IMR-90 (cell line): Measurements from ENCODE around the gene DRICH1. TPM values are rescaled to one million over a fixed set of nuclear protein-coding genes. Genes with fewer than 3 reads are reported as not detected.

Experiments used
- ATAC-seq: fragments of 200-7000 bp; cut with Tn5 transposase; 2 replicates; pipeline ENCODE4 v1.9.1; 2020; ENCODE audit warnings: low read depth, mild to moderate bottlenecking, moderate library complexity
- BruUV-seq: library from RNA; stranded (reverse); fragments of 400-500 nt; replicated peaks from 2 replicates; lab custom pipeline; 2021; lab: Mats Ljungman, UMichigan
- CTCF ChIA-PET: fragments of 300-600 bp; formaldehyde crosslinking; extraction: SDS; loops from one replicate; lab custom pipeline; 2021; ENCODE audit warnings: antibody characterized with exemption; lab: Yijun Ruan, JAX
- POLR2A ChIA-PET: fragments of 300-600 bp; sonication (Branson Sonifier 250); formaldehyde crosslinking; loops from one replicate; lab custom pipeline; 2022; ENCODE audit warnings: antibody characterized with exemption; ENCODE audit not compliant: unreplicated experiment; lab: Charles Lee
- DNase-seq: peaks from one replicate; pipeline ENCODE4 v3.0.0; 2013
- H2AFZ ChIP-seq: replicated peaks from 2 replicates; pipeline ENCODE3; 2013; ENCODE audit warnings: low read length, mild to moderate bottlenecking; ENCODE audit not compliant: poor library complexity
- H2AK5ac ChIP-seq: 2 replicates; pipeline ENCODE4 v1.6.1; 2013; ENCODE audit warnings: low read depth, low read length, inconsistent platforms
- H2AK9ac ChIP-seq: replicated peaks from 2 replicates; pipeline ENCODE3; 2013; ENCODE audit warnings: mild to moderate bottlenecking, low read depth, low read length, moderate library complexity; ENCODE audit not compliant: poor library complexity
- H2BK120ac ChIP-seq: 2 replicates; pipeline ENCODE4 v1.6.1; 2013; ENCODE audit warnings: low read depth, low read length, inconsistent platforms
- H2BK15ac ChIP-seq: 3 replicates; pipeline ENCODE4 v1.6.1; 2013; ENCODE audit warnings: low read depth, low read length, inconsistent platforms
- H2BK20ac ChIP-seq: 2 replicates; pipeline ENCODE4 v1.6.1; 2013; ENCODE audit warnings: low read depth, mild to moderate bottlenecking, inconsistent platforms, low read length, moderate library complexity
- H2BK5ac ChIP-seq: 2 replicates; pipeline ENCODE4 v1.6.1; 2013; ENCODE audit warnings: mild to moderate bottlenecking, low read depth, low read length, inconsistent platforms; ENCODE audit not compliant: poor library complexity, severe bottlenecking
- H3K14ac ChIP-seq: replicated peaks from 2 replicates; pipeline ENCODE4 v1.6.1; 2013; ENCODE audit warnings: low read depth, low read length, inconsistent platforms
- H3K18ac ChIP-seq: 2 replicates; pipeline ENCODE4 v1.6.1; 2013; ENCODE audit warnings: low read depth, low read length, control low read depth
- H3K23ac ChIP-seq: 2 replicates; pipeline ENCODE4 v1.6.1; 2013; ENCODE audit warnings: low read depth, low read length, inconsistent platforms
- H3K27ac ChIP-seq: 2 replicates; pipeline ENCODE4 v1.5.1; 2013; ENCODE audit warnings: mild to moderate bottlenecking, control low read depth, low read length; ENCODE audit not compliant: insufficient read depth
- H3K27me3 ChIP-seq: 2 replicates; pipeline ENCODE4 v1.6.1; 2013; ENCODE audit warnings: low read length; ENCODE audit not compliant: control insufficient read depth, insufficient read depth
- H3K36me3 ChIP-seq: 2 replicates; pipeline ENCODE4 v1.6.1; 2013; ENCODE audit warnings: low read length, mixed read lengths; ENCODE audit not compliant: control insufficient read depth, insufficient read depth
- H3K4ac ChIP-seq: 2 replicates; pipeline ENCODE4 v1.6.1; 2013; ENCODE audit warnings: low read depth, low read length, inconsistent platforms
- H3K4me1 ChIP-seq: 2 replicates; pipeline ENCODE4 v1.6.1; 2013; ENCODE audit warnings: low read length, mixed read lengths; ENCODE audit not compliant: control insufficient read depth, insufficient read depth
- H3K4me2 ChIP-seq: 2 replicates; pipeline ENCODE4 v1.6.1; 2013; ENCODE audit warnings: low read depth, mild to moderate bottlenecking, control low read depth, low read length, moderate library complexity
- H3K4me3 ChIP-seq: 2 replicates; pipeline ENCODE4 v1.5.1; 2013; ENCODE audit warnings: low read depth, mild to moderate bottlenecking, control low read depth, low read length, moderate library complexity; ENCODE audit not compliant: insufficient read depth
- H3K56ac ChIP-seq: 2 replicates; pipeline ENCODE4 v1.6.1; 2013; ENCODE audit warnings: low read length, inconsistent platforms; ENCODE audit not compliant: insufficient read depth; ENCODE audit errors: extremely low read depth
- H3K79me1 ChIP-seq, 2 experiments: 2 replicates each; pipeline ENCODE4 v1.6.1; 2013; ENCODE audit warnings: low read length in 2 of 2, inconsistent platforms in 1 of 2, low read depth in 1 of 2
- H3K9ac ChIP-seq: 2 replicates; pipeline ENCODE4 v1.6.1; 2013; ENCODE audit warnings: low read depth, low read length, control low read depth
- H3K9me1 ChIP-seq: 2 replicates; pipeline ENCODE4 v1.6.1; 2013; ENCODE audit warnings: low read length, inconsistent platforms; ENCODE audit not compliant: insufficient read depth
- H3K9me3 ChIP-seq: 2 replicates; pipeline ENCODE4 v1.6.1; 2013; ENCODE audit warnings: low read length; ENCODE audit not compliant: control insufficient read depth, insufficient read depth
- H4K20me1 ChIP-seq: 2 replicates; pipeline ENCODE4 v1.6.1; 2013; ENCODE audit warnings: low read length, inconsistent platforms; ENCODE audit not compliant: insufficient read depth
- H4K5ac ChIP-seq: 2 replicates; pipeline ENCODE4 v1.6.1; 2013; ENCODE audit warnings: mild to moderate bottlenecking, low read depth, low read length, control low read depth
- H4K8ac ChIP-seq, 2 experiments: 2 replicates each; pipeline ENCODE4 v1.6.1; 2013; ENCODE audit warnings: low read depth in 2 of 2, low read length in 2 of 2, control low read depth in 1 of 2, inconsistent platforms in 1 of 2
- H4K91ac ChIP-seq: 2 replicates; pipeline ENCODE4 v1.6.1; 2013; ENCODE audit warnings: low read depth, low read length, inconsistent platforms; ENCODE audit not compliant: insufficient read depth
- WGBS, 2 experiments: methylation state at CpG; one replicate each; pipeline versions ENCODE4 v1.1.5 to v1.1.7; 2013; ENCODE audit warnings: missing lambda C conversion rate in 2 of 2; ENCODE audit not compliant: insufficient read length in 1 of 2; ENCODE audit errors: extremely low coverage in 2 of 2; 5-methylcytosine and 5-hydroxymethylcytosine counted together
- dilution Hi-C: fragments of 300-500 bp; cut with HindIII; formaldehyde crosslinking; loops from one replicate; pipeline ENCODE4 v1.14.3; 2018; ENCODE audit warnings: low sequenced_read_pairs; ENCODE audit not compliant: unreplicated experiment
- in situ Hi-C: fragments of 300-500 bp; cut with MboI; formaldehyde crosslinking; loops from 3 replicates; pipeline ENCODE4 v1.14.3; 2019; ENCODE audit warnings: low sequenced_read_pairs, inconsistent platforms, mixed read lengths
- intact Hi-C: fragments of 100-400 bp; cut with micrococcal nuclease; formaldehyde crosslinking; loops from 2 replicates; pipeline ENCODE4 v1.10.0; 2022
- polyA plus RNA-seq, 3 experiments: library from polyadenylated mRNA; depleted of rRNA; stranded (reverse); fragments of >200 nt; gene quantifications; 2 replicates each; pipeline ENCODE4 v1.2.3, GENCODE V29; 2012; ENCODE audit warnings: low replicate concordance in 1 of 3
- total RNA-seq: library from RNA; depleted of rRNA; stranded (reverse); fragments of >200 nt; gene quantifications from 2 replicates; pipeline ENCODE4 v1.2.3, GENCODE V29; 2012
- TF ChIP-seq, protein P1 (sequence below): fragments of 150-350 bp; IDR thresholded peaks from 2 replicates; pipeline ENCODE4 v1.6.1; 2017; ENCODE audit warnings: mild to moderate bottlenecking, antibody characterized with exemption, low read length, low read depth

The DRICH1 gene
- total and polyA plus RNA-seq, 2 of the 4 experiments (the other 2 are of a cell fraction) = 0.14 TPM; not detected in 1

DNA sequence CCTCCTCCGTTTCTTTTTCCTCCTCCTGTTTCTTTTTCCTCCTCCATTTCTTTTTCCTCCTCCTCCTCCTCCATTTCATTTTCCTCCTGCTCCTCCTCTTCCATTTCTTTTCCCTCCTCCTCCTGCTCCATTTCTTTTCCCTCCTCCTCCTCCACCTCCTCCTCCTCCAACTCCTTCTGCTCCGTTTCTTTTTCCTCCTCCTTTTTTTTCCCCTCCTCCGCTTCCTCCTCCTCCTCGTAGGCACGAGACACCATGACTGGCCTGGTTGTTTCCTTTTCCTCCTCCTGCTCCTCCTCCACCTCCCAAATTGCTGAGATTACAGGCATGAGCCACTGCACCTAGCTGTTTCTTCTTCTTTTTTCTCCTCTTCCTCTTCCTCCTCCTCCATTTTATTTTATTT is 25.6 kb upstream of the DRICH1 start:
- no peaks in the 10 kb centered on the region for H3K27me3 ChIP-seq
- H3K79me1 ChIP-seq = no peaks in the 10 kb centered on the region
- no peak overlapping the region for H3K4me2 ChIP-seq
- no peak overlapping the region for H2BK120ac ChIP-seq
- H2AFZ ChIP-seq = no peak overlapping the region
- ChIA-PET POLR2A (no interaction called here), CTCF (no interaction called here)
- H3K4me1 ChIP-seq = no peaks in the 10 kb centered on the region
- no peaks in the 10 kb centered on the region for H3K9me3 ChIP-seq
- ATAC-seq (no peak), DNase-seq (no peak)
- H3K9me1 ChIP-seq = peaks cover under 1% of the 10 kb centered on the region; the same call in 1 of the 2 replicates
- no peak overlapping the region for H2AK5ac ChIP-seq
- no peak overlapping the region for H2AK9ac ChIP-seq
- H3K9ac ChIP-seq = no peak overlapping the region
- no peak overlapping the region for H2BK20ac ChIP-seq
- WGBS, 2 experiments = 80% methylated on average over 1 of the region's 5 CpGs; no CpG with 5 or more reads in 1 of the 2 experiments
- intact Hi-C loops (no loop called here), dilution Hi-C loops (no loop called here), in situ Hi-C loops (no loop called here)
- no peak overlapping the region for H3K4me3 ChIP-seq
- no peaks in the 10 kb centered on the region; the same call in 1 of the 2 replicates for H4K20me1 ChIP-seq
- no peak overlapping the region for H2BK5ac ChIP-seq
- no peak overlapping the region for H3K14ac ChIP-seq
- no peak overlapping the region for H3K27ac ChIP-seq
- no peak overlapping the region for H4K8ac ChIP-seq
- H3K36me3 ChIP-seq = peaks cover 7% of the 10 kb centered on the region
- TF ChIP-seq, protein P1, sequence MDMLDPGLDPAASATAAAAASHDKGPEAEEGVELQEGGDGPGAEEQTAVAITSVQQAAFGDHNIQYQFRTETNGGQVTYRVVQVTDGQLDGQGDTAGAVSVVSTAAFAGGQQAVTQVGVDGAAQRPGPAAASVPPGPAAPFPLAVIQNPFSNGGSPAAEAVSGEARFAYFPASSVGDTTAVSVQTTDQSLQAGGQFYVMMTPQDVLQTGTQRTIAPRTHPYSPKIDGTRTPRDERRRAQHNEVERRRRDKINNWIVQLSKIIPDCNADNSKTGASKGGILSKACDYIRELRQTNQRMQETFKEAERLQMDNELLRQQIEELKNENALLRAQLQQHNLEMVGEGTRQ = no peak
- no peak overlapping the region for H3K23ac ChIP-seq
- H4K91ac ChIP-seq = no peak overlapping the region
- H2BK15ac ChIP-seq = no peak overlapping the region
- H3K4ac ChIP-seq = no peak overlapping the region
- no peak overlapping the region for H4K5ac ChIP-seq
- H3K18ac ChIP-seq = no peak overlapping the region
- BruUV-seq = no TSS peak
- H3K56ac ChIP-seq = no peak overlapping the region
